Rectal smooth muscle tissue (tissue), 1 donor: ENCODE results near the gene SMCO4.

Experiments used
- H3K27ac ChIP-seq: one replicate; pipeline ENCODE4 v1.7.0; 2013; ENCODE audit warnings: low read depth, low read length, inconsistent platforms
- H3K27me3 ChIP-seq: one replicate; pipeline ENCODE4 v1.7.0; 2013; ENCODE audit warnings: low read length; ENCODE audit not compliant: control insufficient read depth, insufficient read depth
- H3K36me3 ChIP-seq: one replicate; pipeline ENCODE4 v1.7.0; 2013; ENCODE audit warnings: low read length; ENCODE audit not compliant: control insufficient read depth, insufficient read depth
- H3K4me1 ChIP-seq: one replicate; pipeline ENCODE4 v1.7.0; 2013; ENCODE audit warnings: low read length; ENCODE audit not compliant: control insufficient read depth, insufficient read depth
- H3K4me3 ChIP-seq: one replicate; pipeline ENCODE4 v1.7.0; 2013; ENCODE audit warnings: low read length
- H3K9ac ChIP-seq: one replicate; pipeline ENCODE4 v1.7.0; 2013; ENCODE audit warnings: low read length

The SMCO4 gene

GRCh38 chr11:93505703-93506102 is 37.5 kb downstream of the SMCO4 start:
- H3K4me3 ChIP-seq: no peak overlapping the region
- H3K9ac ChIP-seq: no peak overlapping the region
- H3K27me3 ChIP-seq: no peaks in the 10 kb centered on the region
- no peaks in the 10 kb centered on the region for H3K36me3 ChIP-seq
- H3K4me1 ChIP-seq: no peaks in the 10 kb centered on the region
- H3K27ac ChIP-seq: no peak overlapping the region

GRCh38 chr11:93504110-93505095 is 38.8 kb downstream of the SMCO4 start:
- Histone ChIP-seq H3K27ac (no peak overlapping the region), H3K27me3 (no peaks in the 10 kb centered on the region), H3K4me1 (no peaks in the 10 kb centered on the region), H3K9ac (no peak overlapping the region), H3K4me3 (no peak overlapping the region), H3K36me3 (no peaks in the 10 kb centered on the region)

DNA sequence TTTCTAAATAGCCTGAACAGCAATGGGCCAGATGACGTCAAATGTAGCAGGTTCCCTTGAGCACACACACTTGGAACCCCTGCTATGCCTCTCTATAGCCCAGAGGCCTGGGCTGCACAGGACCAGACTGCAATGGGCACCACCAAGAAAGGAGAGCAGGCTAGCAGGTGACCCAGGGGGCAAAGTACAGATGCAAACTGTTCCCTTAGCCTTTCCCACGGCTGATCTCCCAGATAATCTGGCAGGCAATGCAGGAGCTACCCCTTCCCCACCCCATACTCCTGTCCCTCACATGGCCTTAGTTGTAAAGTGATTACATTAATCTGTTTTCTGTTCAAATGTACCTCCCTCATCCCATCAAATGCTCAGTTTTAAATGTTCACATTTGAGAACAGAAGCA is 41.3 kb downstream of the SMCO4 start:
- Histone ChIP-seq H3K27ac (no peak overlapping the region), H3K4me3 (no peak overlapping the region), H3K4me1 (no peaks in the 10 kb centered on the region), H3K27me3 (no peaks in the 10 kb centered on the region), H3K36me3 (no peaks in the 10 kb centered on the region), H3K9ac (no peak overlapping the region)

DNA sequence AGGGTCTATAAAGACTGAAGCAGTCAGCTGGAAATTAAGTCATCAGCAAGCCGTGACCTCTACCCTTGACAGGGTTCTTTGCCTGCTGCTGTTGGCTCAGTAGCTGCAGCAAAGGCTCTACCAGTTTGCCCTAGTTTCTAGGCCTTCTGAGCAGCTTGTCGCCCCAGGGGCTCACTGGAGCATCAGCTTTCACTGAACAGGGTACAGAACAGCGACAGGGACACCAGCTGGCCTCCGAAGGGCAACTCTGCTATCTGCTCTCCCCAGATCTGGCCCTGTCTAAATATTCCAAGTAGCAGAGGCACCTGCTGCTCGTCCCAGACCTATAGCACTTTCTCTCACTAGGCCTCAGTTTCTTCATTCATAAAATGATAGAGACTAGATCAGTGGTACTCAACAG is 42.4 kb downstream of the SMCO4 start:
- Histone ChIP-seq H3K27ac (no peak overlapping the region), H3K36me3 (no peaks in the 10 kb centered on the region), H3K4me3 (no peak overlapping the region)

GRCh38 chr11:93498641-93499040 is 44.5 kb downstream of the SMCO4 start:
- H3K27ac ChIP-seq: no peak overlapping the region
- H3K27me3 ChIP-seq: no peaks in the 10 kb centered on the region
- no peaks in the 10 kb centered on the region for H3K36me3 ChIP-seq
- H3K4me1 ChIP-seq: no peaks in the 10 kb centered on the region
- no peak overlapping the region for H3K9ac ChIP-seq
- H3K4me3 ChIP-seq: no peak overlapping the region

More for the DNA sequence above, 42.4 kb downstream of the SMCO4 start:
- no peaks in the 10 kb centered on the region for H3K27me3 ChIP-seq
- no peaks in the 10 kb centered on the region for H3K4me1 ChIP-seq
- H3K9ac ChIP-seq: no peak overlapping the region

- H3K27ac ChIP-seq: no peak overlapping the region
- no peaks in the 10 kb centered on the region for H3K36me3 ChIP-seq
- H3K9ac ChIP-seq: no peak overlapping the region
- H3K27me3 ChIP-seq: no peaks in the 10 kb centered on the region
- no peak overlapping the region for H3K4me3 ChIP-seq
- H3K4me1 ChIP-seq: no peaks in the 10 kb centered on the region
Observed at GRCh38 chr11:93498161-93498560, 45.0 kb downstream of the SMCO4 start.

GRCh38 chr11:93497596-93497995 is 45.6 kb downstream of the SMCO4 start:
- Histone ChIP-seq H3K9ac (no peak overlapping the region), H3K4me3 (no peak overlapping the region)

GRCh38 chr11:93494357-93494756 is 48.8 kb downstream of the SMCO4 start:
- Histone ChIP-seq H3K36me3 (no peaks in the 10 kb centered on the region), H3K4me3 (no peak overlapping the region), H3K4me1 (no peaks in the 10 kb centered on the region), H3K27ac (no peak overlapping the region), H3K27me3 (no peaks in the 10 kb centered on the region), H3K9ac (no peak overlapping the region)

More at GRCh38 chr11:93497596-93497995, 45.6 kb downstream of the SMCO4 start:
- Histone ChIP-seq H3K36me3 (no peaks in the 10 kb centered on the region), H3K27ac (no peak overlapping the region), H3K27me3 (no peaks in the 10 kb centered on the region), H3K4me1 (no peaks in the 10 kb centered on the region)

- Histone ChIP-seq H3K36me3 (no peaks in the 10 kb centered on the region), H3K27me3 (no peaks in the 10 kb centered on the region), H3K9ac (no peak overlapping the region), H3K27ac (no peak overlapping the region), H3K4me3 (no peak overlapping the region), H3K4me1 (no peaks in the 10 kb centered on the region)
Observed at GRCh38 chr11:93493252-93493897, 49.8 kb downstream of the SMCO4 start.

DNA sequence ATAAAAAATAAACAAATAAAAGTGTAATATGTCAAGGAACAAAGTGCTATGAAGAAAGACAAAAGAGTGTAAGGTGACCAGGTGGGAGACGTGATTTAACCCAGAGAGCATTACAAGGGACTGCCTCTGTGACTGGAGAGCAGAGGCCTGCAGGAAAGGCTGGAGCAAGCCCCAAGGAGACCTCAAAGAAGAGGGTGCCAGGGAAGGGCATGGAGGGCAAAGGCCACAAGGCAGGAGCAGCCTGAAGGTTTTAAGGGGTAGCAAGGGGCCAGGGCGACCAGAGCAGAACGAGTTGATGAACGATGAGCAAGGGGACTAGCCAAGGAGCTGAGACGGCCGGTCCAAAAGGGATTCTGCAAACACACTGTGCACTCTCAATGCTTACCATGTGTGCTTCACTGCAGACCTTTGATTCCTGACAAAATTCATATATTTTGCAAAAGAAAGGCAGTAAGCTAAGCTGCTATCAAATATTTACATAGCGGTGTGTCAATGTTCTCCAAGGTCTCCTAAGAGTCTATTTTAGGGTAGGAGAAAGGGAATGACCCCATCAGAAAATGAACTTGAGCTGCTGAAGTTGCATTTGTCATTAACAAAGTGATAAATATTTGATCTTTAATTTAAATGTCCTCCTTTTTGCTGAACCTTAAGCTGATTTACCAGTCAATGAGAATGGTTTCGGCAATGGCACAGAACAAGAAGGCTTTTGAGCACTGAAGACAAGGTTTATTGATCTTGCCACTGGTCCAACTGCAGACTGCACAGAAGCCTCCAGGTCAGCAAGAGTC is 50.5 kb downstream of the SMCO4 start:
- Histone ChIP-seq H3K4me1 (no peaks in the 10 kb centered on the region), H3K36me3 (no peaks in the 10 kb centered on the region), H3K27me3 (no peaks in the 10 kb centered on the region), H3K9ac (no peak overlapping the region), H3K4me3 (no peak overlapping the region), H3K27ac (no peak overlapping the region)

DNA sequence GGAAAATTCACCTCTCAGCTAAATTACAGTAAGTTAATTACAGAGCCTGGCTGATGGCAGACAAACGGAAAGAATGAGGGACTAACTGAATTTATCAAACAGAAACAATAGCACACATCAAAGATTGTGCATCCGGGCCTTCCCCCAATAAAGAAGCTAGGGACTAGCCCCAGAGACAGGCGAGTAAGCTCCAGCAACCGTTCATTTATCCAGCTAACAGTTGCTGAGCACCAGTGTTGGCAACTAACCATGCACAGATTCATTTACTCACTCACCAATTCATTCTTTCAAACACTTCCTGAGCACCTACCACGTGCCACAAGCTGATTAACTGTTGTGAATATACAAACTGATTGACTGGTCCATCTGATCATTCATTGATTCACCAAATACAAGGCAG is 51.2 kb downstream of the SMCO4 start:
- Histone ChIP-seq H3K27ac (no peak overlapping the region), H3K9ac (no peak overlapping the region), H3K36me3 (no peaks in the 10 kb centered on the region), H3K27me3 (no peaks in the 10 kb centered on the region), H3K4me1 (peaks cover 3% of the 10 kb centered on the region), H3K4me3 (no peak overlapping the region)

- Histone ChIP-seq H3K9ac (no peak overlapping the region), H3K27ac (no peak overlapping the region)
Observed at GRCh38 chr11:93490996-93491618, 52.1 kb downstream of the SMCO4 start.

More at GRCh38 chr11:93490996-93491618, 52.1 kb downstream of the SMCO4 start:
- H3K4me3 ChIP-seq: no peak overlapping the region
- H3K4me1 ChIP-seq: peaks cover 9% of the 10 kb centered on the region
- no peaks in the 10 kb centered on the region for H3K27me3 ChIP-seq
- H3K36me3 ChIP-seq: no peaks in the 10 kb centered on the region
